ENCODE data around the gene HDAC4.
A peak's percentile ranks its signal among the peaks of the same experiment; 100 is the strongest.

Gene HDAC4

DNA sequence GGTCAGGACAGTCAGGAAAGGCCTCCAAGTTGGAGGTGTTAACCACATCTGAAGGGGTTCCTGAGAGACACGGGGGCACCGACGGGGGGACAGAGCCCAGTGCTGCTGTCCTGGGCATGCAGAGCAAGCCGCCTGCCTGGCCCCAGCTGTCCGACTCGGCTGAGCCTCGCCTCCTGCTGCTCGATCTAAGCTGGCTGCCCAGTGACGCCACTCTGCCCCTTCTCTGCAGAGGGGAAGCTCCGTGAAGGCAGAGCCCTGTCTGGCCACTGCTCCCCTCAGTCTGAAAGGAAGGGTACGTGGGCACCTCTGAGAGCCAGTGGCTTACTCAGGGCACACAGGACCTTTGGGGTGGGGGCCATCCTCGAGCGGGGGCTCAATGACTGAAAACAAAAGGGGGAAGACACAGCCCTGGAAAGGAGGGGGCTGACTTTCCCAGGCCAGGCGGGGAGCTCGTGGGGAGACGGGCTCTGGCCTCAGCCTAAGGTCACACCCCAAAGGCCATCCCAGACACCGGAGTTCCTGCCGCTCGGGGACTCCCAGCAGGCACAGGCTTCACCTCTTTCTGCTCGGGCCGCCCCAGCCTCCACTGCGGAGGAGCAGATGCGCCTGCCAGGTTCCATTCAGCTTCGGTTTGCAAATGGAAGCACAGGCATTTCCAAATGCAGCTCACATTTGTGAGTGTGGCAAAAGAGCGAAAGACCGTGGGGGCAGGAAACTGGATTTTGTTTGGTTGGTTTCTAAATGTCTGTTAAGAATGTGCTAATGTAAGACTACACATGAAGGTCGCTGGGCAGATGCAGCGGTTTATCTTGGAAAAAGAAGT lies 136.9 kb downstream of the HDAC4 start:
- ATAC-seq = no peak

DNA sequence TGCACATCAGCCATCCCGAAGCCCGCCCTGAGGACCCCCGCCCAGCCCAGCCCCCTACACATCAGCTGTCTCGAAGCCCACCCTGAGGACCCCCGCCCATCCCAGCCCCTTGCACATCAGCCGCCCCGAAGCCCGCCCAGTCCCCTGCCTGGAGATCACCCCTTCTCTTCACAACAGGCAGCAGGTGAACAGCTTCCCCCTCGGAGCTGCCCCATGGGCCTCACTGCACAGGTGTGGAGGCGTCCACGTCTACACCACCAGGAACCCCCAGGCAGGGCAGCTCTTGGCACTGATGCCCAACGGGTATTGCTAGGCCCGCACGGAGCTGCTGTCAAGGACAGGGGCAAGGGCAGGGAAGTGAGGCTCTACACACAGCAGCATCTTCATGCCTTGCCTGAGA lies 137.6 kb downstream of the HDAC4 start:
- ATAC-seq = no peak

DNA sequence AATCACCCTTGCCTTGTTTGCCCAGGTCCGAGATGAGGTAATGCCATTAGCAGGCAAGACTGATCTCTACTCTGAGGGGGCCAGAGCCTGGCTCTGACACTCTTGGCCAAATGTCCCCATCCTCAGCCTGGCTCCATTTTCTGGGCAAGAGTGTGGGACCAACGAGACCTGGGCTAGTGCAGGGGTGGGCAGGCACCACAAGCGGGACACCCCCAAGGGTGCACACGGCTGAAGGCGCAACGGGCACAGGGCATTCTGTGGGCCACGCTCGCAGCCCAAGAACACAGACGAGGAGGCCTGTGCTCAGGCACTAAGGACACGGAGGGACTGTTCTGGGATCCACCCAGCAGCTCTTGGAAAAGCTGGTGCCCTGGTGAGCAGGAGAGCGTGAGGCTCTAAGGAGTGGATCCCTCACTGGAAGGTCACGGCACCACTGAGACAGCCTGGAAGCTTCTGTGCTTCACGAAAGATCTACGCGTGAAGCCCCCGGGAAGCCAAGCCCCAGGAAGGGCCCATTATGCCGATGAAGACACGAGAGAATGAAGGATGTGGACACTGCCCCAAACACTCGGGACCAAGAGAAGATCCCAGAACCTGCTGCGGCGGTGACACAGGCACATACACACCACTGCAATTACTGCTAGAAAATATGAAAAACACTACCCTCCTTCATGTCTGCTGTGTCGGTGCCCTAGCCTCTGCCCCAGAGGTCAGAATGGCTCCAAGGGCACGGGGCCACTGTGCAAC lies 138.2 kb downstream of the HDAC4 start:
- ATAC-seq = no peak

- no peak for ATAC-seq
These were observed 138.9 kb downstream of the HDAC4 start for GRCh38 chr2:239261796-239262483.

- no peak for ATAC-seq
These were observed 139.5 kb downstream of the HDAC4 start for GRCh38 chr2:239261356-239261755.

GRCh38 chr2:239260546-239261327 lies 140.1 kb downstream of the HDAC4 start:
- no peak for ATAC-seq

DNA sequence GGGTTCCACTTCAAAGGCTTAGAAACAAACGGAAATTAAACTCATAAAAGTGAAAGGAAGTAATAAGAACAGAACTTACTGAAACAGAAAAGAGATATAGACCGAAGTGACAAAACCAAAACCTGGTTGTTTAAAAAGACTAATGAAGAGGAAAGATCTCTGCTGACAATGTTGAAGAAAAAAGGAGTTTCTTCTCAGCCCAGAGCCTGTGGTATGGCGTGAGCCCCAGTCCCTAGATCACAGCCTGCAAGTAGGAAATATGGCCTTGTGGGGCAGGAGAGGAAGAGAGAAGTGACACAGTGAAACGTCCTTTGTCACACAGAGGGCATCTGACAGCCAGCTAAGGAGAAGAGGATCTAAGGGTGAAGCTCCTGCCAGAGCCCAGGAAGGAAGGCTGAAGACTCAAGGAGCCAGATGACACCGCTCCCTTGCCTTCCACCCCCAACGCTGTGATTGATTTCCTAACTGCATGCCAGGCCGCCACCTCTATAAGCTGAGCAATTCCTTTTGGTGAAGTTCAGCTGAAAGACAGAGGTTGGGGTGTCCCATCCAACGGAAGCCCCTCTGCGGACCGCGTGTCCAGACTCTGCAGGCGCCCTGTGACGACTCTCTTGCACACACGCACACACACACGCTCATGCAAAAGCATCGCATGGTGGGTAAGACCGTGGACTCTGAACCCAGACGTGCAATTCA lies 141.1 kb downstream of the HDAC4 start:
- ATAC-seq = peak; percentile 48 to 50

GRCh38 chr2:239259173-239259572 lies 141.6 kb downstream of the HDAC4 start:
- peak in 1 of 2 donors; percentile 12 for ATAC-seq

- no peak for ATAC-seq
These were observed 142.6 kb downstream of the HDAC4 start for GRCh38 chr2:239258248-239258647.

GRCh38 chr2:239257511-239257937 lies 143.3 kb downstream of the HDAC4 start:
- ATAC-seq = peak; percentile 76 to 83

GRCh38 chr2:239256350-239256743 lies 144.5 kb downstream of the HDAC4 start:
- no peak for ATAC-seq

GRCh38 chr2:239255628-239256349 lies 145.0 kb downstream of the HDAC4 start:
- ATAC-seq = no peak

- ATAC-seq = peak in 1 of 2 donors; percentile 27
These were observed 145.6 kb downstream of the HDAC4 start for GRCh38 chr2:239255218-239255617.

GRCh38 chr2:239253701-239254436 lies 147.0 kb downstream of the HDAC4 start:
- ATAC-seq = no peak

GRCh38 chr2:239253264-239253663 lies 147.6 kb downstream of the HDAC4 start:
- ATAC-seq = no peak

GRCh38 chr2:239252801-239253200 lies 148.0 kb downstream of the HDAC4 start:
- ATAC-seq = no peak

- ATAC-seq = no peak
These were observed 148.4 kb downstream of the HDAC4 start for GRCh38 chr2:239252393-239252792.

DNA sequence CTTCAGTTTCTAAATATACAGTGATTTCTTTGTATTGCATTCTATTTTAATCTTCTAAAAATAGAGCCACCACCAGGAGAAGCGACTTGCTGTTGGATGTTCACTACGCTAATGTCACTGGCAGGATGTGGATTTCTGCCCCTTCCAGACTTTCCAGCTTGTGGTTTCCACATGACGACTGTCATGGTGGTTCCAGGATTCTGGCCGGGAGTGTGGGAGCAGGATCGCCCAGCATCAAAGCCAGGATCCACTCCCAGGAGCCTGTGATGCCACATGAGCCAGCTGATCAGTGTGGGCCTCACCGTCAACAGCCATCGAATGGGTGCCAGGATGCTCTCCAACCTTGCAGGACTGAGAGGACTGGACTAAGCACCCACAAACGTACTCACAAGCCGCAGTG lies 148.8 kb downstream of the HDAC4 start:
- no peak for ATAC-seq

DNA sequence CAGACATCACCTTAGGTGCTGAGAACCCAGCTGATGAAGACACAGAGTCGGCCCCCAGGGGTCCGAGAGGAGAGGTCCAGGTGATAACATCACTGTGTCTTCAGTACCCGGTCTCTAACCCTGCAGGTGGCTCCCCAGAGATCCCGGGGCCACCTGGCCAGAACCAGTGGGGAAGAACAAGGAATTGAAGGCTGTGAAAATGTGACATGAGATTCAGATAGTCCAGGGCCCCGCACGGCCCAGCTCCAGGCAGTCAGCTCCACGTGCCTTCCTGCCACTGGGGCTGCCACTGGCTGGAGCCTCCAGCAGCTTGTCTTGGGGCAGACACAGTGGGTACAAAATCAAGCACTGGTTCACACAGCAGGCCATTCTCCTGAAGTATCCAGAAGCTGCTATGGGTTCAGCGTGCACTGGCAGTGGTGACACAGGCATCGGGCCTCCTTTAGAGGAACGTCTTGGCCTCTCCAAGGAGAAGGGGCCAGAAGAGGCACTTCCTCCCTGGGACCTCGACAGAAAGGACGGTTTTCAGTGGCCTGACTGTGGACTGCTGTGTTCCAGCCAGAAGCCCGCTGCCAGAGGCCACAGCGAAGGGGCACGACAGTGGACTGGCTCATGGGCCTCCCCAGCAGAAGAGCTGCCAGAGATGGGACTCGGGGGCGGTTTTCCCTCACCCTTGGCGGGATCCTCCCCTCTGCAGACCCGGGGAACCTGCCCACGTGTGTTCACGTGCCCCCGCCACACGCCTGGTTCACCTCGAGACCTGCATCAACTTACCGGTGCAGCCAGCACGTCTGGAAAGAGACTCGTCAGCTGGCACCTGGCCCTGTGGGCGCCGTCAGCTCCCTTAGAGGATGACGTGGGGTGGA lies 150.4 kb downstream of the HDAC4 start:
- ATAC-seq = no peak

DNA sequence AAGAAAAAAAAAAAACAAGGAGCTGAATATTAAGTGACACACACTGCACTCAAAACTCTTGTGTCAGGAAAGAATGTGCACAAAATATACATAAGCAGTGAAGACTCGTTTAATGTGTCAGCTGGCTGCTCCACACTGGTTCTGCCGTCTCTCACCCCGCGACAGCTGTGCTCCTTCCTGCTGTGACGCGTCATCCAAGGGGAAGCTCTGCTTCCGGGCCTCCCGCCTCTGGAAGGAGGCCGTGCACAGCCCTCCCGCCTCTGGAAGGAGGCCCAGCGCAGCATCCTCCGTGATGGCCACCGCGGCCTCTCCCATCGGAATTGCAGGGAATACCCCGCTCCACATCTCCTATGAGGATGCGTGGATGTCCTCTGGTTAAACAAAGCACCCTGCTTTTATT lies 151.0 kb downstream of the HDAC4 start:
- no peak for ATAC-seq

Data from activated CD4-positive, CD25-positive, alpha-beta regulatory T cell treated with anti-CD3 and anti-CD28 coated beads, Interleukin-2, amount 50 U/mL, for 24 hours (primary cell).